ENCODE data around the gene DNAH8. TPM values are rescaled to one million over a fixed set of nuclear protein-coding genes. Genes with fewer than 3 reads are reported as not detected.

Gene DNAH8
- total and polyA plus RNA-seq, 2 experiments from 2014 or later: 0.03 to 0.15 TPM

- Histone ChIP-seq H3K27ac (no peak overlapping the region), H3K9me3 (ENCODE audit: low read depth) (no peaks in the 10 kb centered on the region), H2AFZ (no peak overlapping the region), H3K36me3 (replicated peaks; ENCODE audit: insufficient read depth, low read depth) (no peaks in the 10 kb centered on the region), H4K20me1 (ENCODE audit: insufficient read depth, poor library complexity, severe bottlenecking) (no peaks in the 10 kb centered on the region), H3K9me2 (replicated peaks; ENCODE audit: insufficient read depth) (no peaks in the 10 kb centered on the region), H3K4me2 (no peak overlapping the region), H3K4me3 (no peak overlapping the region), H3K4me1 (ENCODE audit: insufficient read depth) (no peaks in the 10 kb centered on the region), H3K27me3 (peaks cover 28% of the 10 kb centered on the region), H3K79me2 (no peaks in the 10 kb centered on the region)
- 76% methylated on average over 13 of the region's 13 CpGs for WGBS (ENCODE audit: low lambda C conversion rate, missing lambda C conversion rate)
- TF ChIP-seq CTCF (IDR thresholded peaks at IDR 0.05; ENCODE audit: poor library complexity): peak; percentile 48
- TF ChIP-seq EZH2 (IDR thresholded peaks at IDR 0.05; ENCODE audit: borderline replicate concordance): no peak
- TF ChIP-seq EZH2phosphoT487 (IDR thresholded peaks at IDR 0.05; ENCODE audit: low read depth, severe bottlenecking, unreplicated experiment): no peak
- DNase-seq (ENCODE audit: low spot score): peak; percentile 31
Observed at GRCh38 chr6:39029156-39030011, 314.3 kb downstream of the DNAH8 start.

- H3K27me3 ChIP-seq: peaks cover 72% of the 10 kb centered on the region
- no peaks in the 10 kb centered on the region for H3K36me3 ChIP-seq (replicated peaks; ENCODE audit: insufficient read depth, low read depth)
- TF ChIP-seq CTCF (IDR thresholded peaks at IDR 0.05; ENCODE audit: poor library complexity) (no peak), EZH2 (IDR thresholded peaks at IDR 0.05; ENCODE audit: borderline replicate concordance) (no peak)
- no peak overlapping the region for H2AFZ ChIP-seq
- H3K9me2 ChIP-seq (replicated peaks; ENCODE audit: insufficient read depth): no peaks in the 10 kb centered on the region
- no peaks in the 10 kb centered on the region for H4K20me1 ChIP-seq (ENCODE audit: insufficient read depth, poor library complexity, severe bottlenecking)
- no peak overlapping the region for H3K4me3 ChIP-seq
- no peaks in the 10 kb centered on the region for H3K79me2 ChIP-seq
- no peaks in the 10 kb centered on the region for H3K4me1 ChIP-seq (ENCODE audit: insufficient read depth)
- no peak overlapping the region for H3K27ac ChIP-seq
- no peaks in the 10 kb centered on the region for H3K9me3 ChIP-seq (ENCODE audit: low read depth)
- no peak for DNase-seq (ENCODE audit: low spot score)
- WGBS (ENCODE audit: low lambda C conversion rate, missing lambda C conversion rate): 65% methylated on average over 9 of the region's 9 CpGs
- H3K4me2 ChIP-seq: no peak overlapping the region
Observed at GRCh38 chr6:39035681-39036080, 320.6 kb downstream of the DNAH8 start.

GRCh38 chr6:39037082-39037508 is 322.0 kb downstream of the DNAH8 start:
- DNase-seq (ENCODE audit: low spot score): no peak
- H2AFZ ChIP-seq: no peak overlapping the region
- TF ChIP-seq CTCF (IDR thresholded peaks at IDR 0.05; ENCODE audit: poor library complexity): no peak
- no peak for TF ChIP-seq EZH2 (IDR thresholded peaks at IDR 0.05; ENCODE audit: borderline replicate concordance)
- no peak for TF ChIP-seq EZH2phosphoT487 (IDR thresholded peaks at IDR 0.05; ENCODE audit: low read depth, severe bottlenecking, unreplicated experiment)
- H3K9me3 ChIP-seq (ENCODE audit: low read depth): no peaks in the 10 kb centered on the region
- H4K20me1 ChIP-seq (ENCODE audit: insufficient read depth, poor library complexity, severe bottlenecking): no peaks in the 10 kb centered on the region
- H3K79me2 ChIP-seq: no peaks in the 10 kb centered on the region
- WGBS (ENCODE audit: low lambda C conversion rate, missing lambda C conversion rate): 68% methylated on average over 4 of the region's 4 CpGs
- H3K27me3 ChIP-seq: peaks cover 68% of the 10 kb centered on the region
- H3K4me2 ChIP-seq: no peak overlapping the region
- H3K4me1 ChIP-seq (ENCODE audit: insufficient read depth): no peaks in the 10 kb centered on the region
- no peak overlapping the region for H3K4me3 ChIP-seq
- H3K27ac ChIP-seq: no peak overlapping the region
- H3K9me2 ChIP-seq (replicated peaks; ENCODE audit: insufficient read depth): no peaks in the 10 kb centered on the region
- H3K36me3 ChIP-seq (replicated peaks; ENCODE audit: insufficient read depth, low read depth): no peaks in the 10 kb centered on the region
